ENCODE results near the gene PIK3C3.

Gene PIK3C3

GRCh38 chr18:42131066-42131929 is 176.3 kb downstream of the PIK3C3 start:
- DNase-seq (ENCODE audit: low read depth) = no peak
- H3K4me3 ChIP-seq (replicated peaks; ENCODE audit: low read depth, low read length) = no peak overlapping the region
- TF ChIP-seq CTCF (IDR thresholded peaks at IDR 0.05; ENCODE audit: low read length, missing control alignments) = no peak

DNA sequence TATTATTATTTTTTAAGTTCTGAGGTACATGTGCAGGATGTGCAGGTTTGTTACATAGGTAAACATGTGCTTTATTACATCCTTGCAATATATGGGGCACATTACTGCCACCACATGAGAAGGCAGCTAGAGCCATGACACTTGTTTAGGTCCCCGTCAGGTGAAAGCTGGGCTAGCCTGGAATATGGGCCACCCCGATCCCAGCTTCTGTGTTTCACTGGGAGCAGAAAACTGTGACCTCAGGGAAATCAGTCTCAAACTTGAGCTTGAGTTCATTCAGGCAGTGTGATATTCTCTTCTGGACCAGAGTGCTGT is 176.9 kb downstream of the PIK3C3 start:
- DNase-seq (ENCODE audit: low read depth) = no peak
- no peak overlapping the region for H3K4me3 ChIP-seq (replicated peaks; ENCODE audit: low read depth, low read length)
- no peak for TF ChIP-seq CTCF (IDR thresholded peaks at IDR 0.05; ENCODE audit: low read length, missing control alignments)
